Choroid plexus epithelial cell (primary cell): Measurements from ENCODE around the gene ACER2.
"Not testable (repeated sequence)": the region's sequence is repeated elsewhere in the genome, so short reads cannot be mapped to it uniquely, and the experiment has no call there.

ENCODE experiments used
- DNase-seq: peaks from one replicate; pipeline ENCODE4 v3.0.0-alpha.2; 2010; ENCODE audit warnings: low read depth
- H3K4me3 ChIP-seq: 2 replicates; pipeline ENCODE4 v1.5.1; 2011; ENCODE audit warnings: low read depth, mild to moderate bottlenecking, control low read depth, low read length, moderate library complexity
- TF ChIP-seq, protein P1 (sequence below): conservative IDR thresholded peaks from 2 replicates; pipeline ENCODE4 v1.5.1; 2011; ENCODE audit warnings: low read depth, mild to moderate bottlenecking, control low read depth, inconsistent platforms, low read length, moderate library complexity

ACER2 gene

DNA sequence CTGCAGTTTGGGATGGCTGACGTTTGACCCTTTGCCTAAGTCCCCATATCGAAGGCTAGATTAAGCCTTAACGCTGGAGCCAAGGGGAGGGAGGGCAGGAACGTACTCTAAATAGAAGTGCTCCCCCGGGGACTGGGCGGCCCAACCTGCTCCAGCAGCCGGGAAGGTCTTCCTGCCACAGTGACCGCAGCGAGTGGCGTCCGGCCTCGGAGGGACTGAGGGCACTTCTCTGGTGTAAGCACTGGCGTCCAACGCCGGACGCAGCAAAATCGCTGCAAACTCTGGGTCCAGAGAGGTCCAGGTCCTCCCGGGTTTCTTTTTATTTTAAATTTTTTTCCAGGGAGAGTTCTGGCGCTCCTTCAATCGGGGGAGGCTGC, 505 bp upstream of the ACER2 start:
- no peak for DNase-seq
- TF ChIP-seq, protein P1, sequence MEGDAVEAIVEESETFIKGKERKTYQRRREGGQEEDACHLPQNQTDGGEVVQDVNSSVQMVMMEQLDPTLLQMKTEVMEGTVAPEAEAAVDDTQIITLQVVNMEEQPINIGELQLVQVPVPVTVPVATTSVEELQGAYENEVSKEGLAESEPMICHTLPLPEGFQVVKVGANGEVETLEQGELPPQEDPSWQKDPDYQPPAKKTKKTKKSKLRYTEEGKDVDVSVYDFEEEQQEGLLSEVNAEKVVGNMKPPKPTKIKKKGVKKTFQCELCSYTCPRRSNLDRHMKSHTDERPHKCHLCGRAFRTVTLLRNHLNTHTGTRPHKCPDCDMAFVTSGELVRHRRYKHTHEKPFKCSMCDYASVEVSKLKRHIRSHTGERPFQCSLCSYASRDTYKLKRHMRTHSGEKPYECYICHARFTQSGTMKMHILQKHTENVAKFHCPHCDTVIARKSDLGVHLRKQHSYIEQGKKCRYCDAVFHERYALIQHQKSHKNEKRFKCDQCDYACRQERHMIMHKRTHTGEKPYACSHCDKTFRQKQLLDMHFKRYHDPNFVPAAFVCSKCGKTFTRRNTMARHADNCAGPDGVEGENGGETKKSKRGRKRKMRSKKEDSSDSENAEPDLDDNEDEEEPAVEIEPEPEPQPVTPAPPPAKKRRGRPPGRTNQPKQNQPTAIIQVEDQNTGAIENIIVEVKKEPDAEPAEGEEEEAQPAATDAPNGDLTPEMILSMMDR: no peak
- H3K4me3 ChIP-seq: peak overlapping the region; percentile 77

DNA sequence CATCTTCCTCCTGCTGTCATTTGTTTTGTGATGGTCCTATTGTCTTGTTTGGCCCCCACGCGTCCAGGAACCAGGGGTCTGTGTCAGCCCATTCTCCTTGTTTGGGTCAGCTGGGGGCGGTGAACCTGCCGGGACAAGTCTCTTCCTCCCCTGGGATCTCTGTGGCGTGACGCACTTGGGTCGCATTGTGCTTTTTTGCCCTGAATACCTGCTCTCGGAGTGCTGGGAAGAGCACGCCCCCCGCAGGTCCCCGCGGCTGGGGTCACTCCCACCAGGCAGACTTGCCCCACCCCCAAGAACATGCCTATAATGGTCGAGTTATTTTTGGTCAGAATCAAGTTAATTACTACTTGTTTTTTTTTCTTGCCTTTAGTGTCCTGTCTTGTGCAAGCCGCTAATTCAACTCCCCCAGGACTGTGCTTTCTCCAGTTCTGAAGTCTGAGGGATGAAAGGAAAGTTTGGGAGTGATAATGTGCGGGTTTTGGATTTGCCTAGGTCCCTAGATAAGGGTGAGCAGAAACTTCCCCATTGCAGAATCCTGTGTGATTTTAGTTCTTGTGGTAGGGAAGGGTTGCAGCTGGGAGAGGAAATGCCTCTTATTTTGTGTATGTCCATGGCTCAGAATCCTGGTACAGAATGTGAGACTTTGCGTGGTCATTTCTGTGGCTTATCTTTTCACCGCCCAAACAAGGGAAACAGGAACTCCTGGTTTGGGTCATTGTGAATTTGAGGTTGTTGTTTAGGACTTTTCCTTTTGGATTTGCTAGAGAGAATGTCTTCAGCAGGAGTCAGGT, 789 bp downstream of the ACER2 start:
- peak overlapping the region; percentile 77 for H3K4me3 ChIP-seq
- DNase-seq: no peak

DNA sequence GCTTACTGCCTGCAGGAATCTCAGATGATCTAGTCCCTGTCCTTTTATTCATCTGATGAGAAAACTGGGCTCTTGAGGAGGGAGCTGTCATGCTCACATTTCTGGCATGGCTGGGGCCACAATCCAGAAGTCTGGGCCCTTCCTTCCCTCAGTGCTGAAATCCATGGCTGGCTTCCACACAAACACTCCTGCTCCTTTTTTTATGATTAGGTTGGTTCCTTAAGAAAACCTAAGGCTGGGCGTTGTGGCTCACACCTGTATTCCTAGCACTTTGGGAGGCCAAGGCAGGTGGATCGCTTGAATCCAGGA, 1.3 kb downstream of the ACER2 start:
- H3K4me3 ChIP-seq: no peak overlapping the region
- DNase-seq: no peak
- TF ChIP-seq, protein P1: no peak

More for the DNA sequence above, 789 bp downstream of the ACER2 start:
- TF ChIP-seq, protein P1: no peak

DNA sequence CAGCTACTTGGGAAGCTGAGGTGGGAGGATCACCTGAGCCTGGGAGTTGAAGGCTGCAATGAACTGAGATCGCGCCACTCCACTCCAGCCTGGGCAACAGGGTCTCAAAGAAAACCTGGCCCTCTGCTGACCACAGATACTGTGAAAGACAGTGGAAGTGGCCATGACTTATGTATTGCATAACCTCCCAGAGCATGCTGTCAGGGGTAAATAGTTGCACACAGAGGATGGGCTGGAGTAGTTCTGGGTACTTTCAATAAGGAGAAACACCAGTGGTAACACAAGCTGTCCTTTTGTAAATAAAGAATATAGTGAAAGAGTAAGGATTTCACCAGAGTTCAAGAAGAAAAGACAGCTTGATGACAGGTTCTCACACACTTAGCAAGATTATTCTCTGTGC, 1.8 kb downstream of the ACER2 start:
- TF ChIP-seq, protein P1: no peak
- no peak for DNase-seq
- H3K4me3 ChIP-seq: no peak overlapping the region

DNA sequence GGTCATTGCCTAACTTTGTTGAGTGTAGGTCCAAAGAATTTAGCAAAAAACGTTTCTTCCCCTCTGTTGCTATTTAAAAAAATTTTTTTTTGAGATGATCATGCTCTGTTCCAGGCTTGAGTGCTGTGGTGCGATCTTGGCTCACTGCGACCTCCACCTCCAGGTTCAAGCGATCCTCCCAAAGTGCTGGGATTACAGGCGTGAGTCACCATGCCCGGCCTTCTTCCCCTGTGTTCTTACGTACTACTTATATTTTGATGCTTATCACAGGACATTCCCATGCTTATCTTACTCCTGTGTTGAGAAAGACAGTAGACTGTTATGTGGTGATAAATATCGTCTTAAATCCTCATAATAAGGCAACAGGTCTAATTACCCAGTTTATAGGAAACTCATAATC, 2.5 kb downstream of the ACER2 start:
- TF ChIP-seq, protein P1: no peak
- H3K4me3 ChIP-seq: no peak overlapping the region
- peak; percentile 84 for DNase-seq

DNA sequence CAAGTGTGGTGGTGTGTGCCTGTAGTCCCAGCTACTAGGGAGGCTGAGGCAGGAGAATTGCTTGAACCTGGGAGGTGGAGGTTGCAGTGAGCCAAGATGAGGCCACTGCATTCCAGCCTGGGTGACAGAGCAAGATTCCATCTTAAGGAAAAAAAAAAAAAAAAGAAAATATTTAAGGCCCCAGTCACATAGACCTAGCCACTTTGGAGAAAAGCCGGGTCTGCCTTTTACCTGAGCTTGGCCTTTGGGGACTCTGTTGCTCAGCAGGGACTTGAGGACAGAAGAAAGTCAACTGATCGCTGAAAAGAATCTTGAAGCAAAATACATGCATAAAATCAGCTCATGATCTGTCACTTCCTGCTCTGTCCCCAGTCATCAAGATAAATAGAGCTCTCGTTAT, 4.6 kb downstream of the ACER2 start:
- not testable (repeated sequence) for DNase-seq

DNA sequence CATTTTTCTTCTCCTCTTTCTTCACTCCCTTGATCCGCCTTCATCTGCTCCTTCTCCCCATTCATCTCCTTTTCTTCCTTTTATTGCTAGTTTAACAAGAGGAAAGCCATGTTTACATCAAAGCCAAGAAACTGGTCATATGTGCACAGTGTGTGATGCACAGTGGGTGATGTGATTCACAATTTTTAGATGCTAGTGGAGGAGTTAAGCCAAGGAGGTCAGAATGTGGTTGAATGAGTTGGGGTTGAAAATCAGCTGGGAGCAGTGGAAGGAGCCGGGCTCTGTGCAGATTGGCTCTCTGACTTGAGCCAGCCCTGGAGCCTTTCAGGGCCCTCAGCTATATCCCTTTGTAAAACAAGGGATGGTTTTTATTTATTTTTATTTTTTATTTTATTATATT, 7.3 kb downstream of the ACER2 start:
- TF ChIP-seq, protein P1: no peak
- DNase-seq: peak; percentile 96
- no peak overlapping the region for H3K4me3 ChIP-seq

More for the DNA sequence above, 4.6 kb downstream of the ACER2 start:
- H3K4me3 ChIP-seq: not testable (repeated sequence)
